Karpas-422 (cell line): Measurements from ENCODE around the gene CACNA1E. TPM values are rescaled to one million over a fixed set of nuclear protein-coding genes. Genes with fewer than 3 reads are reported as not detected.
"Not testable (repeated sequence)": the region's sequence is repeated elsewhere in the genome, so short reads cannot be mapped to it uniquely, and the experiment has no call there.

Source experiments
- DNase-seq: peaks from one replicate; pipeline ENCODE4 v3.0.0-alpha.2; 2015
- H2AFZ ChIP-seq: fragments of 200-600 bp; sonication (generic); 2 replicates; pipeline ENCODE4 v1.6.1; 2014; ENCODE audit warnings: antibody characterized with exemption, low read length, mixed read lengths
- H3K27ac ChIP-seq: fragments of 200-600 bp; sonication (generic); 2 replicates; pipeline ENCODE4 v1.5.1; 2014; ENCODE audit warnings: mild to moderate bottlenecking, low read length, moderate library complexity
- H3K27me3 ChIP-seq: fragments of 200-600 bp; sonication (generic); 2 replicates; pipeline ENCODE4 v1.6.1; 2014; ENCODE audit warnings: low read length, mixed read lengths
- H3K36me3 ChIP-seq: fragments of 200-600 bp; sonication (generic); 2 replicates; pipeline ENCODE4 v1.6.1; 2014; ENCODE audit warnings: low read length, mixed read lengths; ENCODE audit not compliant: insufficient read depth
- H3K4me1 ChIP-seq: fragments of 200-600 bp; sonication (generic); 2 replicates; pipeline ENCODE4 v1.6.1; 2014; ENCODE audit warnings: mild to moderate bottlenecking, low read length, mixed read lengths
- H3K4me2 ChIP-seq: fragments of 200-600 bp; sonication (generic); 2 replicates; pipeline ENCODE4 v1.6.1; 2014; ENCODE audit warnings: low read length, low read depth, mild to moderate bottlenecking; ENCODE audit not compliant: poor library complexity, severe bottlenecking
- H3K4me3 ChIP-seq: fragments of 200-600 bp; sonication (generic); 2 replicates; pipeline ENCODE4 v1.5.1; 2014; ENCODE audit warnings: mild to moderate bottlenecking, antibody characterized with exemption, low read length, mixed read lengths
- H3K79me2 ChIP-seq: fragments of 200-600 bp; sonication (generic); 2 replicates; pipeline ENCODE4 v1.6.1; 2014; ENCODE audit warnings: mild to moderate bottlenecking, low read length, mixed read lengths
- H3K9ac ChIP-seq: fragments of 200-600 bp; sonication (generic); 2 replicates; pipeline ENCODE4 v1.6.0; 2014; ENCODE audit warnings: low read length
- H3K9me2 ChIP-seq: fragments of 200-600 bp; sonication (generic), shearing (Covaris generic); replicated peaks from 2 replicates; pipeline ENCODE4 v1.6.0; 2014; ENCODE audit warnings: mild to moderate bottlenecking, low read length, moderate library complexity; ENCODE audit not compliant: insufficient read depth
- H3K9me3 ChIP-seq: fragments of 300-700, 200-600 bp; sonication (generic); 2 replicates; pipeline ENCODE4 v1.6.1; 2014; ENCODE audit warnings: low read length, mixed read lengths
- H4K20me1 ChIP-seq: fragments of 200-600 bp; sonication (generic); 2 replicates; pipeline ENCODE4 v1.6.1; 2014; ENCODE audit warnings: mild to moderate bottlenecking, antibody characterized with exemption, low read length, low read depth; ENCODE audit not compliant: insufficient read depth
- small RNA-seq: library from RNA; depleted of rRNA; stranded (forward); fragments of <200 nt; gene quantifications from one replicate; pipeline ENCODE3, GENCODE V24; 2014
- total RNA-seq: library from RNA; depleted of rRNA; stranded (reverse); fragments of >200 nt; shearing (Covaris generic); gene quantifications from 2 replicates; pipeline ENCODE4 v1.2.3, GENCODE V29; 2014; ENCODE audit warnings: low replicate concordance

The CACNA1E gene
- total RNA-seq, 1 experiment from 2014 or later = not detected

DNA sequence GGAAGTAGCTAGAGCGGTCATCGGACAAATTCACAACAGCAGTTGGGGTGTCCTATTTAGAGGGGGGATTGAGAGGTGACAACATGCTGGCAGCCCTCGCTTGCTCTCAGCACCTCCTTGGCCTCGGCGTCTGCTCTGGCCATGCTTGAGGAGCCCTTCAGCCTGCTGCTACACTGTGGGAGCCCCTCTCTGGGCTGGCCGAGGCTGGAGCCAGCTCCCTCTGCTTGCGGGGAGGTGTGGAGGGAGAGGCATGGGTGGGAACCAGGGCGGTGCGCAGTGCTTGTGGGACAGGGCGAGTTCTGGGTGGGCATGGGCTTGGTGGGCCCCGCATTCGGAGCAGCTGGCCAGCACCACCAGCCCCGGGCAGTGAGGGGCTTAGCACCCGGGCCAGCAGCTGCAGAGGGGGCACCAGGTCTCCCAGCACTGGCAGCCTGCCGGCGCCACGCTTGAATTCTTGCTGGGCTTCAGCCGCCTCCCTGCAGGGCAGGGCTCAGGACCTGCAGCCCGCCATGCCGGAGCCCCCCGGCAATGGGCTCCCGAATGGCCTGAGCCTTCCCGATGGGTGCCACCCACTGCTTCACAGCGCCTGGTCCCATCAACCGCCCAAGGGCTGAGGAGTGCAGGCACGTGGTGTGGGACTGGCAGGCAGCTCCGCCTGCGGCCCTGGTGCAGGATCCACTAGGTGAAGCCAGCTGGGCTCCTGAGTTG is 349.0 kb downstream of the CACNA1E start:
- H4K20me1 ChIP-seq, H3K9ac ChIP-seq, H3K79me2 ChIP-seq, H3K27ac ChIP-seq, H3K36me3 ChIP-seq, DNase-seq, H3K4me3 ChIP-seq, H3K9me3 ChIP-seq, H3K4me2 ChIP-seq, H2AFZ ChIP-seq, H3K4me1 ChIP-seq, H3K27me3 ChIP-seq, H3K9me2 ChIP-seq: not testable (repeated sequence)

DNA sequence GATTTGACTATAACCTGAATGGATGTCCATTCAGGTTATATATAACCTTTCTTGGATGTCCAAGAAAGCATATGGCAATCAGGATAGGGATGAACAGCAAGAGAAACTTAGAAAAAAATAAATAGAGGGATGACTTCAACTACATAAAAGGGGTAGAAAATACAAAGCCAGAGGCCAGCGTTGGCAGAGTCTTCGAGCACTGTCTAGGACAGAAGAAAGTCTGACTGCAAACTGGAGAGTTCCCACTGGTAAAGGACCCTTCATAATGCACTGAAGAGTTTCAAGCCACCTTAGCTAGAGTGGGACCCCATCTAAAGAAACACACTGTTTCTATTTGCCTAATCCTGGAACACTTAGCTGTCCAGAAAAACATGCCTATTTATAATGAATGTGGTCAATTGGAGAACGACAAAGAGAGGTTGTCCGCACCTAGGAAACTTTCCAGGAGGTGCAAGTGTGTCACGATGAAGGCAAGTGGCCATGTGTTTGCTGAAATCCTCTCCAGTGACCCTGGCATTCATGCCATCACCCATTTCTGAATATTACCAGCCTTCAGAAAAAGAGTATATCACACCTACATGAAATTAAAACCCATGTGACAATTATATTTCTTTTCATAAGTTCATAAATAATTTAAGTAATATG is 362.8 kb downstream of the CACNA1E start:
- H3K27ac ChIP-seq = no peak overlapping the region
- no peak for DNase-seq
- H4K20me1 ChIP-seq = no peaks in the 10 kb centered on the region
- H3K9me2 ChIP-seq = no peaks in the 10 kb centered on the region
- H3K4me2 ChIP-seq = no peak overlapping the region
- no peaks in the 10 kb centered on the region for H3K79me2 ChIP-seq
- H2AFZ ChIP-seq = no peak overlapping the region
- H3K9ac ChIP-seq = no peak overlapping the region
- H3K4me3 ChIP-seq = no peak overlapping the region
- H3K4me1 ChIP-seq = no peaks in the 10 kb centered on the region
- no peaks in the 10 kb centered on the region for H3K36me3 ChIP-seq
- H3K9me3 ChIP-seq = no peaks in the 10 kb centered on the region
- H3K27me3 ChIP-seq = no peaks in the 10 kb centered on the region

DNA sequence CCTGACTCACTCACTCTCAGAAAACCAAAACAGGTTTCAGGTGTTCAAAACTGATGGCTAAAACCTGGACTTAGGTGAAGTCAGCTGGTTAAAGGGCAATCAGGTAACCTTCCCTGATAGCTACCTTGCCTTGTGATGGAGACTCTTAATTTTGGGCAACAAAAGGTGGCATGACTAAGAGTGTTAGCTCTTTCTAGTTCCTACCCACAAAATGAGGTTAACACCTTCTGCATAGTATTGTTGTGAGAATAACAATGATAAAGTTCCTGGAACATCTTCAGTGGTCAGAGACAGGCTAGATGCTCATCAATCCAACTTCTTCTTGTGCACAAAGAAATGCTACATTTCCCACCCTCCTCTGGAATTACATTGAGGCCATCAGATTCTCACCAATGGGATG is 363.4 kb downstream of the CACNA1E start:
- H3K27me3 ChIP-seq = no peaks in the 10 kb centered on the region
- DNase-seq = no peak
- H3K4me1 ChIP-seq = no peaks in the 10 kb centered on the region
- no peaks in the 10 kb centered on the region for H4K20me1 ChIP-seq
- H2AFZ ChIP-seq = no peak overlapping the region
- no peak overlapping the region for H3K9ac ChIP-seq
- no peaks in the 10 kb centered on the region for H3K79me2 ChIP-seq
- H3K27ac ChIP-seq = no peak overlapping the region
- H3K9me3 ChIP-seq = no peaks in the 10 kb centered on the region
- H3K9me2 ChIP-seq = no peaks in the 10 kb centered on the region
- H3K4me3 ChIP-seq = no peak overlapping the region
- H3K4me2 ChIP-seq = no peak overlapping the region
- H3K36me3 ChIP-seq = no peaks in the 10 kb centered on the region

DNA sequence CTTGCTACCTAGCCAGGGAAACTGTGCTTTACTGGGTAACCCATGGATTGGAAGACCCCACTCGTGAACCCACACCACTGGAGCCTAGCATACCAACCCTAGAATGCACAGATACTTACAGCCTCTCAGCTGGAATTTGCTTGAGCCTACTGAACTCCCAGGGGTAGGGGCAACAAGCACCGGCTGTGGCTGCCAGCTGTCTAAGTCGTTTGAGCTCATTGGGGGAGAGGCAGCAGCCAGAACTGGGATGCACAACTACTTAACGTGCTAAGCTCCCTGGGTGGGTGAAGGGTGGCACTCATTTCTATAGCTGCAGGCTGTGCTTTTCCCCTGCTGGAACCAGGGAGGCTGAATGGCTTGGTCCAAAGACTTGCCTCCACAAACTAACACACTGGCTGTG is 365.8 kb downstream of the CACNA1E start:
- H3K9ac ChIP-seq = no peak overlapping the region
- H3K9me3 ChIP-seq = no peaks in the 10 kb centered on the region
- no peaks in the 10 kb centered on the region for H3K9me2 ChIP-seq
- no peak overlapping the region for H2AFZ ChIP-seq
- no peak overlapping the region for H3K4me2 ChIP-seq
- no peaks in the 10 kb centered on the region for H4K20me1 ChIP-seq
- H3K4me1 ChIP-seq = no peaks in the 10 kb centered on the region
- no peaks in the 10 kb centered on the region for H3K36me3 ChIP-seq
- no peak for DNase-seq
- no peak overlapping the region for H3K27ac ChIP-seq
- no peak overlapping the region for H3K4me3 ChIP-seq
- no peaks in the 10 kb centered on the region for H3K79me2 ChIP-seq
- H3K27me3 ChIP-seq = no peaks in the 10 kb centered on the region

DNA sequence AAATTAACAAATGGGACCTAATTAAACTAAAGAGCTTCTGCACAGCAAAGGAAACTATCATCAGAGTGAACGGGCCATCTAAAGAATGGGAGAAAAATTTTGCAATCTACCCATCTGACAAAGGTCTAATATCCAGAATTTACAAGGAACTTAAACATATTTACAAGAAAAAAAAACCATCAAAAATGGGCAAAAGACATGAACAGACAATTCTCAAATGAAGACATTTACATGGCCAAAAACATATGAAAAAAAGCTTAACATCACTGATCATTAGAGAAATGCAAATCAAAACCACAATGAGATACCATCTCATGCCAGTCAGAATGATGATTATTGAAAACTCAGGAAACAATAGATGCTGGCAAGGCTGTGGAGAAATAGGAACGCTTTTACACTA is 370.9 kb downstream of the CACNA1E start:
- H3K9me3 ChIP-seq, H4K20me1 ChIP-seq, H3K4me3 ChIP-seq, H2AFZ ChIP-seq, H3K4me2 ChIP-seq, H3K9ac ChIP-seq, DNase-seq, H3K27me3 ChIP-seq, H3K79me2 ChIP-seq, H3K4me1 ChIP-seq, H3K36me3 ChIP-seq, H3K9me2 ChIP-seq, H3K27ac ChIP-seq: not testable (repeated sequence)

DNA sequence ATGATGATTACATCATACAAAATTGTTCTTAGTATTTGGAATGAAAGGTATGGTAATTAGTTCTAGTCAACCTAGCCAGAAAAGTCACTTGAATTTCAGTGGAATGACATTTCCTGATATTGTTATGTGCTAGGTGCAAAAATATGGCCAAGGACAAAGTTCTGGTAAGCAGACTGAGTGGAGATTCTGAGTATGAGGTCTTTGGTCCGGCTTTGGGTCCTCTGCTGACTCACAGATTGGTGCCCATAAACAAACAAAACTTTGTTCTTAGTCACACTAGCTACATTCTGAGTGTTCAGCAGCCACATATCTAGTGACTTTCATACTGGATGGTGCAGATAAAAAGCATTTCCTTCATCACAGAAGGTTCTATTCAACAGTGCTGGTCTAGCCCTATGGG is 372.1 kb downstream of the CACNA1E start:
- H3K27ac ChIP-seq = no peak overlapping the region
- no peaks in the 10 kb centered on the region for H3K9me3 ChIP-seq
- no peak overlapping the region for H2AFZ ChIP-seq
- no peaks in the 10 kb centered on the region for H3K36me3 ChIP-seq
- no peaks in the 10 kb centered on the region for H4K20me1 ChIP-seq
- H3K9ac ChIP-seq = no peak overlapping the region
- no peak for DNase-seq
- no peaks in the 10 kb centered on the region for H3K79me2 ChIP-seq
- no peak overlapping the region for H3K4me3 ChIP-seq
- H3K9me2 ChIP-seq = no peaks in the 10 kb centered on the region
- no peak overlapping the region for H3K4me2 ChIP-seq
- no peaks in the 10 kb centered on the region for H3K27me3 ChIP-seq
- no peaks in the 10 kb centered on the region for H3K4me1 ChIP-seq

Small RNA genes within 50 kb of the gene (small RNA-seq; reads per million reads assigned to genes)
- not detected for gene RF00017
- not detected for gene RNA5SP70
